ENCODE results near the gene ITGA1.

GRCh38 chr5:52887066-52887465 is 99.3 kb downstream of the ITGA1 start:
- TF ChIP-seq CTCF (IDR thresholded peaks at IDR 0.05) = no peak
- TF ChIP-seq POLR2A (IDR thresholded peaks at IDR 0.05) = no peak

Measured in lower leg skin (tissue), 3 donors.